ENCODE data around the gene PNPLA7.
A peak's percentile ranks its signal among the peaks of the same experiment; 100 is the strongest.

Gene PNPLA7

GRCh38 chr9:137589441-137590122, 39.4 kb upstream of the PNPLA7 start:
- peak overlapping the region; percentile 62 for H3K4me3 ChIP-seq (ENCODE audit: low read length)
- DNase-seq (ENCODE audit: low read depth): no peak
- no peak for TF ChIP-seq CTCF (conservative IDR thresholded peaks at IDR 0.05; ENCODE audit: low read depth, low read length)

GRCh38 chr9:137588891-137589290, 38.7 kb upstream of the PNPLA7 start:
- TF ChIP-seq CTCF (conservative IDR thresholded peaks at IDR 0.05; ENCODE audit: low read depth, low read length): no peak
- DNase-seq (ENCODE audit: low read depth): no peak
- H3K4me3 ChIP-seq (ENCODE audit: low read length): peak overlapping the region; percentile 62

GRCh38 chr9:137588311-137588710, 38.1 kb upstream of the PNPLA7 start:
- no peak for DNase-seq (ENCODE audit: low read depth)
- TF ChIP-seq CTCF (conservative IDR thresholded peaks at IDR 0.05; ENCODE audit: low read depth, low read length): no peak
- H3K4me3 ChIP-seq (ENCODE audit: low read length): no peak overlapping the region

GRCh38 chr9:137586854-137587253, 36.7 kb upstream of the PNPLA7 start:
- H3K4me3 ChIP-seq (ENCODE audit: low read length): no peak overlapping the region
- TF ChIP-seq CTCF (conservative IDR thresholded peaks at IDR 0.05; ENCODE audit: low read depth, low read length): no peak
- no peak for DNase-seq (ENCODE audit: low read depth)

GRCh38 chr9:137583957-137584356, 33.8 kb upstream of the PNPLA7 start:
- TF ChIP-seq CTCF (conservative IDR thresholded peaks at IDR 0.05; ENCODE audit: low read depth, low read length): no peak
- no peak for DNase-seq (ENCODE audit: low read depth)
- H3K4me3 ChIP-seq (ENCODE audit: low read length): no peak overlapping the region

- no peak for TF ChIP-seq CTCF (conservative IDR thresholded peaks at IDR 0.05; ENCODE audit: low read depth, low read length)
These were observed 33.1 kb upstream of the PNPLA7 start for GRCh38 chr9:137583347-137583746.

GRCh38 chr9:137582286-137582860, 32.2 kb upstream of the PNPLA7 start:
- TF ChIP-seq CTCF (conservative IDR thresholded peaks at IDR 0.05; ENCODE audit: low read depth, low read length): peak; percentile 38
- H3K4me3 ChIP-seq (ENCODE audit: low read length): no peak overlapping the region
- DNase-seq (ENCODE audit: low read depth): no peak

More at GRCh38 chr9:137583347-137583746, 33.1 kb upstream of the PNPLA7 start:
- H3K4me3 ChIP-seq (ENCODE audit: low read length): no peak overlapping the region
- DNase-seq (ENCODE audit: low read depth): no peak
